ENCODE measurements around the gene HMG20B. TPM values are rescaled to one million over a fixed set of nuclear protein-coding genes. Genes with fewer than 3 reads are reported as not detected.

The HMG20B gene
- total RNA-seq, 1 donor from 2014 or later, result 51.4 TPM

DNA sequence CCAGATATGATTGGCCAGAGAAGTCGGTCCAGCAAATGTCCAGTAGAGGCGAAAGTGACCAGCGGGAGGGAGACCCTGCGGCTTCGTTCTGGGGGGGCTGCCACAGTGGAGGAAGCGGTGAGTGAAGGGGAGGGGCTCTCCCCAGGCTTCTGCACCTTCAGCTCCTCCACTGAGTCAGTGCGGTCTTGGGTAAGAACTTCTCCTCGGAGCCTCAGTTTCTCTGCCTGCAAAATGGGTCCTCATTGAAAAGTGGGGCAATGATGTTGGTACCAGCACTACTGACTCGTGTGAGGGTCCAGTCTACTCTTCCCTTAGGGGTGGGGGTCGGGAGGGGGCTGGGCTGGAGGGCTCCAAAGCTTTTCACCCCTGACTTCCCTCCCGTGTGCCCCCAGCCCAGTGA is 16.7 kb downstream of the HMG20B start:
- Histone ChIP-seq H3K27ac (no peak overlapping the region), H3K4me2 (no peak overlapping the region), H3K4me1 (no peaks in the 10 kb centered on the region), H3K9ac (no peak overlapping the region), H3K79me2 (ENCODE audit: low read depth) (no peaks in the 10 kb centered on the region), H2AFZ (replicated peaks) (no peak overlapping the region), H3K36me3 (no peaks in the 10 kb centered on the region), H3K4me3 (no peak overlapping the region), H3K27me3 (peaks cover 79% of the 10 kb centered on the region), H3K9me3 (ENCODE audit: low read depth) (no peaks in the 10 kb centered on the region), H3F3A (ENCODE audit: low read depth) (peaks cover 12% of the 10 kb centered on the region), H4K20me1 (ENCODE audit: low read depth) (no peaks in the 10 kb centered on the region)
- TF ChIP-seq, protein P1, sequence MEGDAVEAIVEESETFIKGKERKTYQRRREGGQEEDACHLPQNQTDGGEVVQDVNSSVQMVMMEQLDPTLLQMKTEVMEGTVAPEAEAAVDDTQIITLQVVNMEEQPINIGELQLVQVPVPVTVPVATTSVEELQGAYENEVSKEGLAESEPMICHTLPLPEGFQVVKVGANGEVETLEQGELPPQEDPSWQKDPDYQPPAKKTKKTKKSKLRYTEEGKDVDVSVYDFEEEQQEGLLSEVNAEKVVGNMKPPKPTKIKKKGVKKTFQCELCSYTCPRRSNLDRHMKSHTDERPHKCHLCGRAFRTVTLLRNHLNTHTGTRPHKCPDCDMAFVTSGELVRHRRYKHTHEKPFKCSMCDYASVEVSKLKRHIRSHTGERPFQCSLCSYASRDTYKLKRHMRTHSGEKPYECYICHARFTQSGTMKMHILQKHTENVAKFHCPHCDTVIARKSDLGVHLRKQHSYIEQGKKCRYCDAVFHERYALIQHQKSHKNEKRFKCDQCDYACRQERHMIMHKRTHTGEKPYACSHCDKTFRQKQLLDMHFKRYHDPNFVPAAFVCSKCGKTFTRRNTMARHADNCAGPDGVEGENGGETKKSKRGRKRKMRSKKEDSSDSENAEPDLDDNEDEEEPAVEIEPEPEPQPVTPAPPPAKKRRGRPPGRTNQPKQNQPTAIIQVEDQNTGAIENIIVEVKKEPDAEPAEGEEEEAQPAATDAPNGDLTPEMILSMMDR (IDR thresholded peaks at IDR 0.05), result no peak
- TF ChIP-seq EZH2phosphoT487 (IDR thresholded peaks at IDR 0.05), result no peak
- TF ChIP-seq EZH2 (IDR thresholded peaks at IDR 0.05), result no peak
- H3K27me3 Mint-ChIP-seq (ENCODE audit: insufficient read depth, low read depth), result peaks cover 24% of the 10 kb centered on the region
- H3K27ac Mint-ChIP-seq, result no peak overlapping the region
- peaks cover 9% of the 10 kb centered on the region for H3K9me3 Mint-ChIP-seq
- H3K36me3 Mint-ChIP-seq, result no peaks in the 10 kb centered on the region
- H3K4me1 Mint-ChIP-seq, result no peaks in the 10 kb centered on the region
- no peak for DNase-seq (ENCODE audit: low spot score)
- peak overlapping the region; percentile 62 for H3K4me3 Mint-ChIP-seq

DNA sequence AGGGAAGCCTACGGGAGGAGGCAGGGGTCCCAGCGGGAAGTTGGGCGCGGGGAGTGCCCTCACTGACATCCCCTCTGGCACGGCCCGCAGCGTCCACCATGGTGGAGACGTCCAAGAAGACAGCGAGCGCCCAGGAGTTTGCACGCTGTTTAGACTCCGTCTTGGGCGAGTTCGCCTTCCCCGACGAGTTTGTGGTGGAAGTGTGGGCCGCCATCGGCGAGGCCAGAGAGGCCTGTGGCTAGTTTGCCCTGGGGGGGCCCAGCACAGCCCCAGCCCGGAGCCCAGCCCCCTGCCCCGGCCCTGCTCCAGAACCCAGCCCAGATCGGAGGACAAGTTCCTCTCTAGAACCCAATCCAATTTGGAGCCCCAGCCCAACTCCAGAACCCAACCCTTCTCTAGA is 17.2 kb downstream of the HMG20B start:
- H3K9me3 Mint-ChIP-seq, result peaks cover 9% of the 10 kb centered on the region
- no peaks in the 10 kb centered on the region for H3K79me2 ChIP-seq (ENCODE audit: low read depth)
- H2AFZ ChIP-seq (replicated peaks), result no peak overlapping the region
- peaks cover 12% of the 10 kb centered on the region for H3F3A ChIP-seq (ENCODE audit: low read depth)
- no peaks in the 10 kb centered on the region for H3K36me3 ChIP-seq
- TF ChIP-seq, protein P1 (IDR thresholded peaks at IDR 0.05), result no peak
- no peak for TF ChIP-seq EZH2phosphoT487 (IDR thresholded peaks at IDR 0.05)
- TF ChIP-seq EZH2 (IDR thresholded peaks at IDR 0.05), result no peak
- H4K20me1 ChIP-seq (ENCODE audit: low read depth), result no peaks in the 10 kb centered on the region
- H3K4me1 ChIP-seq, result no peaks in the 10 kb centered on the region
- no peak overlapping the region for H3K27ac Mint-ChIP-seq
- H3K4me1 Mint-ChIP-seq, result no peaks in the 10 kb centered on the region
- no peaks in the 10 kb centered on the region for H3K9me3 ChIP-seq (ENCODE audit: low read depth)
- no peak overlapping the region for H3K4me2 ChIP-seq
- DNase-seq (ENCODE audit: low spot score), result no peak
- H3K4me3 Mint-ChIP-seq, result peak overlapping the region; percentile 21
- H3K4me3 ChIP-seq, result no peak overlapping the region
- no peak overlapping the region for H3K27ac ChIP-seq
- no peaks in the 10 kb centered on the region for H3K36me3 Mint-ChIP-seq
- H3K27me3 Mint-ChIP-seq (ENCODE audit: insufficient read depth, low read depth), result peaks cover 24% of the 10 kb centered on the region
- H3K27me3 ChIP-seq, result peaks cover 78% of the 10 kb centered on the region
- no peak overlapping the region for H3K9ac ChIP-seq

DNA sequence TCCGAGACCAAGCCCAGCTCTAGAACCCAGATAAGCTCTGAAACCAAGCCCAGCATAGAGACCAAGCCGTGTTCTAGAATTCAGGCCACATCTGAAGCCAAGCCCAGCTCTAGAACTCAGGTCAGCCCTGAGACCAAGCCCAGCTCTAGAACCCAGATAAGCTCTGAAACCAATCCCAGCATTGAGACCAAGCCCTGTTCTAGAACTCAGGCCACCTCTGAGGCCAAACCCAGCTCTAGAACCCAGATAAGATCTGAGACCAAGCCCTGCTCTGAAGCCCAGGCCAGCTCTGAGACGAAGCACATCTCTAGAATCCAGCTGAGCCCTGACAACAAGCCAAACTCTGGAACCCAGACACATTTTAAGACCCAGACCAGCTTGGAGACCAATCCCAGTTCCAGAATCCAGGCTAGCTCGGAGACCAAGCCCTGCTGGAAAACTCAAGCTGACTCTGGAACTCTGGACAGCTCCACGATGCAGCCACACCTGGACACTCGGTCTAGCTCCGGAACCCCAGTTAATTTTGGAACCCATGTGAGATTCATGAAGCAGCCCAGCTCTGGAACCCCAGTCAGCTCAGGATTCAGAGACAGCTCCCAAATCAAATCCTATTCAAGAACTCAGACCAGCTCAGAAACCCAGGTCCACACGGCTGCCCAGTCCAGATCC is 18.4 kb downstream of the HMG20B start:
- no peak overlapping the region for H3K4me3 ChIP-seq
- H4K20me1 ChIP-seq (ENCODE audit: low read depth), result no peaks in the 10 kb centered on the region
- H3K27me3 Mint-ChIP-seq (ENCODE audit: insufficient read depth, low read depth), result peaks cover 32% of the 10 kb centered on the region
- H3K9me3 Mint-ChIP-seq, result peaks cover 9% of the 10 kb centered on the region
- no peaks in the 10 kb centered on the region for H3K36me3 ChIP-seq
- peaks cover 12% of the 10 kb centered on the region for H3F3A ChIP-seq (ENCODE audit: low read depth)
- H3K4me1 Mint-ChIP-seq, result no peaks in the 10 kb centered on the region
- H3K36me3 Mint-ChIP-seq, result no peaks in the 10 kb centered on the region
- H3K27me3 ChIP-seq, result peaks cover 72% of the 10 kb centered on the region
- H3K4me1 ChIP-seq, result no peaks in the 10 kb centered on the region
- no peaks in the 10 kb centered on the region for H3K79me2 ChIP-seq (ENCODE audit: low read depth)
- H2AFZ ChIP-seq (replicated peaks), result no peak overlapping the region
- no peaks in the 10 kb centered on the region for H3K9me3 ChIP-seq (ENCODE audit: low read depth)
- H3K9ac ChIP-seq, result no peak overlapping the region
- no peak overlapping the region for H3K4me3 Mint-ChIP-seq
- TF ChIP-seq EZH2phosphoT487 (IDR thresholded peaks at IDR 0.05) (no peak), EZH2 (IDR thresholded peaks at IDR 0.05) (no peak)
- TF ChIP-seq, protein P1 (IDR thresholded peaks at IDR 0.05), result no peak
- H3K4me2 ChIP-seq, result no peak overlapping the region
- H3K27ac ChIP-seq, result no peak overlapping the region
- no peak for DNase-seq (ENCODE audit: low spot score)
- H3K27ac Mint-ChIP-seq, result no peak overlapping the region
